GM19240 (cell line): ENCODE measurements around the gene UBE2E2.
A peak's percentile ranks its signal among the peaks of the same experiment; 100 is the strongest.

Source experiments
- DNase-seq: peaks from one replicate; pipeline ENCODE4 v3.0.0; 2011; ENCODE audit warnings: low spot score; ENCODE audit not compliant: insufficient read length

UBE2E2 gene

GRCh38 chr3:23479026-23479425 lies 275.9 kb downstream of the UBE2E2 start:
- DNase-seq, result no peak

GRCh38 chr3:23479615-23480328 lies 276.6 kb downstream of the UBE2E2 start:
- no peak for DNase-seq

GRCh38 chr3:23480329-23480714 lies 277.2 kb downstream of the UBE2E2 start:
- no peak for DNase-seq

- no peak for DNase-seq
Observed at GRCh38 chr3:23481011-23481615, 278.0 kb downstream of the UBE2E2 start.

- DNase-seq, result no peak
Observed at GRCh38 chr3:23481616-23482278, 278.6 kb downstream of the UBE2E2 start.

- no peak for DNase-seq
Observed at GRCh38 chr3:23484386-23484785, 281.3 kb downstream of the UBE2E2 start.

GRCh38 chr3:23485922-23486321 lies 282.8 kb downstream of the UBE2E2 start:
- no peak for DNase-seq

- DNase-seq, result no peak
Observed at GRCh38 chr3:23487015-23487414, 283.9 kb downstream of the UBE2E2 start.

- no peak for DNase-seq
Observed at GRCh38 chr3:23488618-23489017, 285.5 kb downstream of the UBE2E2 start.

- DNase-seq, result no peak
Observed at GRCh38 chr3:23489300-23490158, 286.4 kb downstream of the UBE2E2 start.

- no peak for DNase-seq
Observed at GRCh38 chr3:23490459-23490858, 287.3 kb downstream of the UBE2E2 start.

- no peak for DNase-seq
Observed at GRCh38 chr3:23492057-23492456, 288.9 kb downstream of the UBE2E2 start.

- no peak for DNase-seq
Observed at GRCh38 chr3:23493889-23494288, 290.8 kb downstream of the UBE2E2 start.

- DNase-seq, result no peak
Observed at GRCh38 chr3:23494967-23495366, 291.8 kb downstream of the UBE2E2 start.

GRCh38 chr3:23495507-23495906 lies 292.4 kb downstream of the UBE2E2 start:
- DNase-seq, result no peak

- peak; percentile 8 for DNase-seq
Observed at GRCh38 chr3:23496165-23496564, 293.0 kb downstream of the UBE2E2 start.

- no peak for DNase-seq
Observed at GRCh38 chr3:23497156-23497555, 294.0 kb downstream of the UBE2E2 start.

GRCh38 chr3:23501201-23501802 lies 298.2 kb downstream of the UBE2E2 start:
- DNase-seq, result no peak

GRCh38 chr3:23508464-23508863 lies 305.3 kb downstream of the UBE2E2 start:
- no peak for DNase-seq

GRCh38 chr3:23518441-23518840 lies 315.3 kb downstream of the UBE2E2 start:
- no peak for DNase-seq
